Testis (tissue), 3 donors: Measurements from ENCODE around the gene DAAM2. TPM values are rescaled to one million over a fixed set of nuclear protein-coding genes. Genes with fewer than 3 reads are reported as not detected.

ENCODE experiments used
- DNase-seq: peaks from one replicate; pipeline ENCODE4 v3.0.0-alpha.2; 2019
- H3K27ac ChIP-seq, 2 donors: fragments of 200-600 bp; sonication (generic); one replicate each; pipeline ENCODE4 v1.5.1; 2019
- H3K27me3 ChIP-seq: fragments of 200-600 bp; sonication (generic); one replicate; pipeline ENCODE4 v1.5.1; 2019
- H3K36me3 ChIP-seq: fragments of 200-600 bp; sonication (generic); one replicate; pipeline ENCODE4 v1.5.1; 2017; ENCODE audit warnings: low read depth; ENCODE audit errors: missing control alignments
- H3K4me1 ChIP-seq: fragments of 200-600 bp; sonication (generic); one replicate; pipeline ENCODE4 v1.5.1; 2019
- H3K4me3 ChIP-seq, 2 donors: fragments of 200-600 bp; sonication (generic); one replicate each; pipeline ENCODE4 v1.5.1; 2017 to 2019
- H3K9me3 ChIP-seq: fragments of 200-600 bp; sonication (generic); one replicate; pipeline ENCODE4 v1.5.1; 2017
- CTCF ChIP-seq, 3 experiments: fragments of 450-650 bp in 2 of 3; fragments of 200-600 bp in 1 of 3; sonication (generic) in 1 of 3; IDR thresholded peaks; one replicate each; pipeline ENCODE4 v1.5.1; 2016 to 2019; ENCODE audit warnings: antibody characterized with exemption in 3 of 3, mild to moderate bottlenecking in 2 of 3, moderate library complexity in 1 of 3
- POLR2A ChIP-seq: fragments of 450-650 bp; IDR thresholded peaks from one replicate; pipeline ENCODE4 v1.6.1; 2017; ENCODE audit warnings: antibody characterized with exemption, mild to moderate bottlenecking, moderate library complexity
- WGBS, 2 donors: methylation state at CpG; one replicate each; pipeline ENCODE4 v1.1.5; 2018; 5-methylcytosine and 5-hydroxymethylcytosine counted together
- intact Hi-C: fragments of 100-400 bp; cut with DNase I; formaldehyde crosslinking; loops from one replicate; pipeline ENCODE4 v1.15.1; 2023; ENCODE audit warnings: low total_unique reads
- polyA plus RNA-seq: library from polyadenylated mRNA; stranded (reverse); fragments of 350-450 nt; fragmentation: Illumina TruSeq; extraction: RNeasy Lipid Tissue Mini Kit (QIAGEN cat#74804); gene quantifications from one replicate; pipeline ENCODE4 v1.2.3, GENCODE V29; 2014; ENCODE audit warnings: low read depth, low replicate concordance; ENCODE audit not compliant: insufficient read depth
- total RNA-seq, 2 donors: library from RNA; depleted of rRNA; stranded (reverse); fragments of >200 nt; gene quantifications; one replicate each; pipeline ENCODE4 v1.2.3, GENCODE V29; 2016

The DAAM2 gene
- total and polyA plus RNA-seq, 3 donors from 2014 or later, result 37.4 to 66.1 (median 64.5) TPM

DNA sequence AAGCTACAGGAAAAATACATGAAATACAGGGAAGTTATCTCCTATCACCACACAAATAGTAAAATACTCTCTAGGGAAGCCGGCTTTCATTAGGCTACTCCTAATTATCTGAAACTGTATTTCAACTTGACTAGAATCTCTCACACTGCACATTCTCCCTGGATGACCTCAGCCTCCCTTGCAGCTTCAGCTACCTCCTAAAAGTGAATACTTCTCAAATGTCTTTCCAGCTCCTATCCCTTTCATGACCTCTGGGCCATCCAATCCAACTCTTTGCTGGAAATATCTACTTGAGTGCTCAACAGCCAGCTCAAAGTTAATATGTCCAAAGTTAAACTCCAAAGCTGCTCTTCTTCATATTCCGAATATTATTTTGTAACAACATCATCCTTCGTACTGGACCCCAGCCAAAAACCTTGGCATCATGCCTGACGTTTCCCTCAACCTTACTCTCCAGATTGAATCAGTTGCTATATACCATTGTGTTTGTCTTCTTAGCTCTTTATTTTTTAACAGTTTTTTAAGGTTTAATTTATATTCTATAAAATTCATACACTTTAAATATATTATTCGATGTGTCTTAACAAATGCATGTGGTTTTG, 37.6 kb upstream of the DAAM2 start:
- Histone ChIP-seq H3K4me1 (peaks cover 11% of the 10 kb centered on the region), H3K9me3 (no peaks in the 10 kb centered on the region), H3K4me3 (no peak overlapping the region), H3K27me3 (no peaks in the 10 kb centered on the region), H3K27ac (no peak overlapping the region), H3K36me3 (no peaks in the 10 kb centered on the region)
- WGBS, 2 donors, result 46 to 53% methylated on average over 5 of the region's 5 CpGs
- TF ChIP-seq CTCF (IDR thresholded peaks at IDR 0.05), result no peak
- TF ChIP-seq POLR2A, result no peak
- DNase-seq, result peak; percentile 42
- intact Hi-C loops, result no loop called here

GRCh38 chr6:39755231-39755630, 36.9 kb upstream of the DAAM2 start:
- peaks cover 17% of the 10 kb centered on the region for H3K4me1 ChIP-seq
- no peak for DNase-seq
- intact Hi-C loops, result no loop called here
- H3K36me3 ChIP-seq, result no peaks in the 10 kb centered on the region
- 81 to 94% methylated on average over 1 of the region's 1 CpG for WGBS, 2 donors
- H3K9me3 ChIP-seq, result no peaks in the 10 kb centered on the region
- TF ChIP-seq POLR2A (no peak), CTCF (IDR thresholded peaks at IDR 0.05) (no peak)
- H3K4me3 ChIP-seq, result no peak overlapping the region
- H3K27ac ChIP-seq, result no peak overlapping the region
- no peaks in the 10 kb centered on the region for H3K27me3 ChIP-seq

GRCh38 chr6:39756582-39756981, 35.6 kb upstream of the DAAM2 start:
- H3K27me3 ChIP-seq, result no peaks in the 10 kb centered on the region
- H3K36me3 ChIP-seq, result no peaks in the 10 kb centered on the region
- H3K4me3 ChIP-seq, result no peak overlapping the region
- no peak for DNase-seq
- H3K27ac ChIP-seq, result no peak overlapping the region
- intact Hi-C loops, result no loop called here
- H3K4me1 ChIP-seq, result peaks cover 20% of the 10 kb centered on the region
- WGBS, 2 donors, result 96 to 100% methylated on average over 2 of the region's 2 CpGs
- no peak for TF ChIP-seq CTCF (IDR thresholded peaks at IDR 0.05)
- TF ChIP-seq POLR2A, result no peak
- H3K9me3 ChIP-seq, result no peaks in the 10 kb centered on the region

DNA sequence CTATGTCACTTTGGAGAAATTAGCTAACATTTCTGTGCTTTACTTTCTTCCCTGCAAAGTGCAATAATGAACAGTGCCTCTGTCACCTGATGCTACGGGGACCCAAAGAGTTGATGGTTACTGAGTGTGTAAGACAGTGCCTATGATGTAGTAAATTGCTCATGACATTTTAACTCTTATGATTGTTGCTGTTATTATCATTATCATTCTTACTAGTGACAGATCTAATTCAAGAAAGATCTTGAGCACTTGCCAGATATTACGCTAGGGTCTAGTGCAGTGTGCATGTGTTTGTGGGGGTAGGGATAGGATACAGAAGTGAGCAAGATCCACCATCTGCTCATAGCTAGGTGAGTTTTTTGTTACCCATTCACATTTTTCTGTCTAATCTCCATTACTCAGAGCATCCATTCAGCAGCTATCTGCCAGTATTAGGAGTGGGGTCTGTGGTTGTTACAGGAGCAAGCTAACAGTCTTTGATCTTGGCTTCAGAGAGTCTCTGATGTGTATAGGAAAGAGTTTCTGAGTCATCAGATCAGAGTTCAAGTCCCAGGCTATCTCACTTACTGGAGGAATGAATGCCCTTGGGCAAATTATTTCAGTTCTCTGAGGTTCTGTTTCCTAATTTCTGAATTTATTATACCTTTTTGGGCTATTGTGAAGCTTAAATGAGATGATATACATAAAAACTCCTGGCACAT, 33.1 kb upstream of the DAAM2 start:
- Histone ChIP-seq H3K27me3 (no peaks in the 10 kb centered on the region), H3K4me3 (no peak overlapping the region), H3K36me3 (no peaks in the 10 kb centered on the region), H3K27ac (no peak overlapping the region), H3K4me1 (peaks cover 15% of the 10 kb centered on the region), H3K9me3 (no peaks in the 10 kb centered on the region)
- no peak for DNase-seq
- intact Hi-C loops, result no loop called here
- WGBS, 2 donors, result 90 to 92% methylated on average over 2 of the region's 2 CpGs
- TF ChIP-seq CTCF (IDR thresholded peaks at IDR 0.05) (no peak), POLR2A (no peak)
